Stimulated activated naive CD4-positive, alpha-beta T cell (primary cell): Measurements from ENCODE around the gene GALNT13.
"Not testable (repeated sequence)": the region's sequence is repeated elsewhere in the genome, so short reads cannot be mapped to it uniquely, and the experiment has no call there.

ENCODE experiments used
- DNase-seq, 6 experiments: peaks; one replicate each; lab custom pipeline; 2025; lab: John Stamatoyannopoulos, UW

GALNT13 gene

GRCh38 chr2:154408786-154409185, 537.1 kb downstream of the GALNT13 start:
- DNase-seq, result no peak

DNA sequence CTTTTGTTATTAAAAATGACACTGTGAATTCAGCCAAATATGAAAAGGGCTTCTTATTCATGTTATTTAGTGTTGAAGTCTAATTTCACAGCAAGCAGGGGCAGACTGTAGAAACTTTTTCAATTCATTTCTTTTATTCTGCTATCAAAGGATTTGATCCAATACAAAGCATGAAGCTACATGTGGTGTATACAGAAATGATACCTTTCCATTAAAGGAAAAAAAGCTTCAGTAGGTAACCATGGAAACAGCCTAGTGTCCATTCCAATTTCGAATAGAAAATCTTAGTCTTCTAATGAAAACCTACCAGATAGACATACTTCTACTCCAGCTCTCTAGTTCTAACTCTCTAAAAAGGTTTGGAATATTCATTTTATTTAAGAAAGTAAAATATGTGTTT, 550.5 kb downstream of the GALNT13 start:
- DNase-seq, result no peak

GRCh38 chr2:154425994-154426393, 554.3 kb downstream of the GALNT13 start:
- DNase-seq, result no peak

GRCh38 chr2:154427453-154427852, 555.7 kb downstream of the GALNT13 start:
- peak in 3 of 6 experiments; percentile 1 to 15 (median 1) for DNase-seq

DNA sequence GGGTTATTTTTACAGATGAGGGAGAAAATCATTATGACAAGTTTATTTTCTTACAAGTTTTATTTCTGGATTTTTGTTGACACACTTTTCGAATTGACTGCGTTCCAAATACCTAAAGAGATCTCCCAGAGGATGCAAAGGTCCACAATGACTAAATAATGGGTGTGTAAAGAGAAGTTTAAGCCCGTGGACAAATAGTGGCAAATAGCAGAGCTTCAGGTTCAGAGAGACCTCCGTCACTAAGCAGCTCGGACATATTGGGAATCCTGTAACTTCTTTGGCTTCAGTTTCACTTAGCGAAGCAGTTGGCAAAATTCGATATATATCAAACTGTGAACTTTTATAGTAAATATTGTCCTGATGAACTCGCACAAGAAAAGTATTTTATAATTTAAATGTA, 556.3 kb downstream of the GALNT13 start:
- DNase-seq, result no peak

DNA sequence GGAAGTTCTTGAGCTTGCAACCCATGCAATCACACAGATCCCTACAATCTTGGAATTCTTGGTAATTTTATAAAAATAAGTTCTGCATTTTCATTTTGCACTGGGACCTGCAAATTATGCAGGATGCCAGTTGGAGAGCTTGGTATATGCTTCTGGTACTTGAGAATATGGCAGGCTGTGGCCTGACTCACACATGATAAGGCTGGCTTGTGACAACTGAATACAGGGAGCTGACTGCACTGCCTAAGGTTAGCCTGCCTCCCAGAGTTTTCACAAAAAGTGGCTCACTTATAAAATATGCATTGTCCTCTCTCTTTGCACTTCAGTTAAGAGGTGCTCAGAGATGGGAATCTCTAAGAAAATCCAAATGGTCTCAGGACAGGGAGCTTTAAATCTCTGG, 561.3 kb downstream of the GALNT13 start:
- no peak for DNase-seq

- peak in 3 of 6 experiments; percentile 4 to 19 (median 6) for DNase-seq
These were observed 565.4 kb downstream of the GALNT13 start for GRCh38 chr2:154437104-154437503.

- DNase-seq, result no peak
These were observed 567.4 kb downstream of the GALNT13 start for GRCh38 chr2:154439156-154439555.

GRCh38 chr2:154443919-154444318, 572.2 kb downstream of the GALNT13 start:
- DNase-seq, result no peak

DNA sequence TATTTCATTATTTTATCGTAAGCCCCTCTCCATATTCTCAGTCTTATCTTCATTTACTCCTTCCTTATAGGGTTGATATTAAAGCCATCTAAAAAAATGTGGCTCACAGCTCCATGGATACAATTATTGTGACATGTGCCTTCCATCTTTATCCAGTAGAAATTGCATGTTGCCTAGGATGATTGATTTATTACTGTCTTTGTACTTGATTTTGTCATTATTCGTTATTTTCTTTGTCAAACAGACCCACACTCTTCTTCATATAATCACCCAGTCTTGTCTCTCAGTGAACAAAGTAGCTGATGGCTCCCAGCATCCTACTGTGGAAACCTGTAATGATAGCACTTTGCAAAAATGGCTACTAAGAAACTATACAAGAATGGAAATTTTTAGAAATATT, 574.6 kb downstream of the GALNT13 start:
- DNase-seq, result no peak

DNA sequence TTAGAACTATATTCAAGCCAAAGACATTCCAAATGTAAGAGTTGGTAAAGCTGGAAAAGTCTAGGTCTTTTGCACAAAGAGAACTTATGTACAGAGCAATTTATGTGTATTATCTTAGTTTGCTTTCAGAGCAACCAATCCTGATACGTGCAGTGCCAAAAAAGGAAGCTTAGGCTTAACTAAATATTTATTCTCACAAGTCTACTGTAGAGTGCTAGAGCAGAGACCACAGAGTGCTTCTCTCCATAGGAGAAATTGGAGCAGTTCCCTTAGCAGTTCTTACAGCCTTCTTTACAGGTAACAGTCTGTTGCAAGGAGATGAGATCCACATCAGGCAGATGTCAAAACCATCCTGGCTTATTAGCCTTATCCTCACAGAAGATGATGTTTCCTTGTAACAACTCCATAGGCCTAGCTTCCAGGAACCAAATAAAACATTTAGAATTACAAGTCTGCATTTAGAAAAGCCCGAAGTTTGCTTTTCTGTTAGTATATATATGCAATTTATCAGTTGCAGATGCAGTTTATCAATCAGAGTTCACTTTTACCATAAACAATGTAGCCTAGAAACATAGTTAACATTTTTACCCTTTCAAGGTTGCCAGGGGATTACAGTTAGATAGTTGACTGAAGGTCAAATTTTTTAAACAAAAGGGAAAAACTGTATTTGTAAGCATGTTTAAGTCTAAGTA, 576.2 kb downstream of the GALNT13 start:
- DNase-seq, result no peak

DNA sequence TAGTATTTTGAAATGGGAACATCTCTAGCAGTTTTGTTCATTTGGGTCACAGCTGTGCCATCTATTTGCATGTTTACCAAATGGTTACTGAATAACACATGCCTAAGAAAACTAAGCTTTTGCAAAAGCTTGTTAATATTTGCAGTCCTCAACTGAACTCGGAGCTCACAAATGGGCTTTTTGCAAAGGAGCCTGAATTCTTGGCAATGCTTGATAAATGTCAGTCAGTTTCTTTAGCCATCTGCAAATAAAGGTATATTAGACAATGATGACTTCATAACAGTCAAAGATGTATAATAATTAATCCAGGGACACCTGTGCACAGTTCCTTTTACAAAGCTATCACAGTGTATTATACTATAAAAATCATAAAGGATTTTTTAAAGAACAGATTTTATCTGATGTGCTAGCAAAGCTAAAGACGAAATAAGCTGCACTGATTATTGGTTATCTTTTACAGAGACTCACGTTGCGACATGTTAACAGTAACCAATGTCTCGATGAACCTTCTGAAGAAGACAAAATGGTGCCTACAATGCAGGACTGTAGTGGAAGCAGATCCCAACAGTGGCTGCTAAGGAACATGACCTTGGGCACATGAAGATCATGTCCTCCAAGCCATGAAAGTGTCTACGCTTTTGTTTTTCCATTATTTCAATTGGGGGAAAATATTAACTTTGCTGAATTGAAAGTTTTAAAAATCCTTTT, 578.4 kb downstream of the GALNT13 start:
- no peak for DNase-seq

DNA sequence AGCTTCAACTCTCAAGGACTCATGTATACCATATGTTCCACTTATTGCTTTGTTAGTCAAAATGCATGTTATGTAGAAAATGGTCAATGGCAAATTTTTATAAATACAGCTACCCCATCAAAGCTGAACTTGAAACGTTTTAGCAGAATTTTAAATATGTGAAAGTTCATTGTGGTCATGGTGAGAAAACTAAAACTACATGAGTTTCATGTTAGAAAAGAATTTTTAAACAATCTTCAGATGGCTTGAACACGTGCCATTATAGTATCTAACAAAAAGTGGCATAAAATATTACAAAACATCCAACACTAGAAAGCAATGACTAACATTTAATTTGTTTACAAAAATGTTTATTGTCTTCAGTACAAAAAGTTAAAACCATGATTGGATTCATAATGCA, 580.7 kb downstream of the GALNT13 start:
- DNase-seq, result no peak

DNA sequence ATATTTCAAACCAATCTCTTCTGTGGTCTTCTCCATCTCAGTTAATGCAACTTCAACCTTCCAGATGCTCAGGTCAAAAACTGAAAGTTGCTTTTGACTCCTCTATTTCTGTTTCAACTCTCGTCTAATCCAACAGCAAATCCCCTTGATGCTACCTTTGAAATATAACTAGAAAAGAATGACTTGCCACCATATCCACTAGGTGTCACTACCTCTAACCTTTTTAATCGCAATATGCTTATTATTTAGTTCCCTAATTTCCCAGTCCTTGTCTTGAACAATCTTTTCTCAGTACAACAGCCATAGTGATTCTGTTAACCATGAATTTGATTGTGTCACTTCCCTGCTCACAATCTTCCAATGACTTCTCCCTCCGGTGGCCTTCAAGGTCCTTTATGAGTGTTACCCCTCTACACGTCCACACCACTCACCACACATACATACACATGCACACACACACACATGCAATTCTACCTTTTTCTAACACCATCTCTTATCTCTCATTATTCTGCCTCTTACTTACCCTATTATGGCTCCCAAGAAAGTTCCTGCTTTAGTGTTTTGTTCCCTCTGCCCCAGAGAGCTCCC, 581.3 kb downstream of the GALNT13 start:
- no peak for DNase-seq

DNA sequence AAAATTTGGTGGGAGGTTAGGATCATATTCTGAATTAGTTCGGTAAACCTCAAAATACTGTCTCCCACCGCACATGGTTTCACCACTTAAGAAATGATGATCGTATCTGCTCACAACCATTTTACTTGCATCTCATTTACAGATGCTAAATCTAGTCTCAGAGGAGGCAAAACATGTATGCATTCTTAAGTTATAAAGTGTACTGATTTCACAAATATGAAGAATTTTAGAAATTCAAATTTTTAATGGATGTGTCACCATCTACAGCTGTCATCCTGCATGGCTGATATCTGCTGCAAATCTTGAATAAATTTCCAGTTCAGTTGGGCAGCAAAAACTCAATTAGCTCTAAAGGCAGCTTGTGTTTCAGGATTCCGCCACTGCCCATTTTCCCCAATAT, 583.4 kb downstream of the GALNT13 start:
- no peak for DNase-seq

DNA sequence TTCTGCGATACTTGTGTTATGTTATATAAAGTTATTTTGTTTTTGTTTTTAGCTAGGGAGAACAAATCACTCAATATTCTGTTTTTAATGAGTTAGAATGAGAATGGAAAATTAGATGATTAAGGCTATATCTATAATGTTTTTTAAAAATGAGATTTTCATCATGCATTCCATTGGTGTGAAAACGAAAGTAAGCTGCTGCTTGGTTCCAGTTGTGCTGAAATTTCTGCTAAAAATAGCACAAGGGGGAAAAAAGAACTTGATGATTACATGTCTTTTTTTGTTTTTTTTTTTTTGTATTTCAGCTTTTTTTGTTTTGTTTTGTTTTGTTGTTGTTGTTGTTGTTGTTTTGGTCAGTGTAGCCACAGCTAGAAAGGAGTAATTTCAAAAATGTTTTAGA, 584.1 kb downstream of the GALNT13 start:
- DNase-seq, result no peak

- no peak for DNase-seq
These were observed 585.6 kb downstream of the GALNT13 start for GRCh38 chr2:154457286-154457685.

GRCh38 chr2:154459286-154459685, 587.6 kb downstream of the GALNT13 start:
- DNase-seq, result no peak

DNA sequence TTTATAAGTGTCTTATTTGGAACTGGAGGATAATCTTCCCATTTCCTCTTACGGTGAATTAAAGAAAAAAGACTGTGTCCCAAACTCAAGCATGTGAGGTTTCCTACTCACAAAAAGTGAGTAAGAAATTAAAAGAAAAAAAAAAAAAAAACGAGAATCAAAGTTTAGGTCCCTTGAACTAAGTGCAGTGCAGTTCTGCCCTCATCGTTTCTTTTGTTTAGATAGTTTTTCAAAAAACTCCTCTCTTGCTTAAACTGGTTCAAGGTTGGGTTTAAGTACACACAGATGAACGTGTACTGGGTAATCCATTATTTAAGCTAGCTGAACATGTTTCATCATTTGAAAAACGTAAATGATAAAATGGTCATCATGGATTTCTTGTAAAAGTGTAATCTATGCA, 590.9 kb downstream of the GALNT13 start:
- no peak for DNase-seq

GRCh38 chr2:154466226-154466625, 594.5 kb downstream of the GALNT13 start:
- DNase-seq, result no peak

GRCh38 chr2:154470376-154470775, 598.7 kb downstream of the GALNT13 start:
- DNase-seq, result no peak

- not testable (repeated sequence) for DNase-seq
These were observed 599.8 kb downstream of the GALNT13 start for GRCh38 chr2:154471492-154471891.

- no peak for DNase-seq
These were observed 605.6 kb downstream of the GALNT13 start for GRCh38 chr2:154477319-154477718.
